IMR-90 (cell line): Measurements from ENCODE around the gene DDX20. TPM values are rescaled to one million over a fixed set of nuclear protein-coding genes. Genes with fewer than 3 reads are reported as not detected.
A peak's percentile ranks its signal among the peaks of the same experiment; 100 is the strongest.

ENCODE experiments used
- ATAC-seq: fragments of 200-7000 bp; cut with Tn5 transposase; 2 replicates; pipeline ENCODE4 v1.9.1; 2020; ENCODE audit warnings: low read depth, mild to moderate bottlenecking, moderate library complexity
- BruUV-seq: library from RNA; stranded (reverse); fragments of 400-500 nt; replicated peaks from 2 replicates; lab custom pipeline; 2021; lab: Mats Ljungman, UMichigan
- CTCF ChIA-PET: fragments of 300-600 bp; formaldehyde crosslinking; extraction: SDS; loops from one replicate; lab custom pipeline; 2021; ENCODE audit warnings: antibody characterized with exemption; lab: Yijun Ruan, JAX
- POLR2A ChIA-PET: fragments of 300-600 bp; sonication (Branson Sonifier 250); formaldehyde crosslinking; loops from one replicate; lab custom pipeline; 2022; ENCODE audit warnings: antibody characterized with exemption; ENCODE audit not compliant: unreplicated experiment; lab: Charles Lee
- DNase-seq: peaks from one replicate; pipeline ENCODE4 v3.0.0; 2013
- H2AFZ ChIP-seq: replicated peaks from 2 replicates; pipeline ENCODE3; 2013; ENCODE audit warnings: low read length, mild to moderate bottlenecking; ENCODE audit not compliant: poor library complexity
- H2AK5ac ChIP-seq: 2 replicates; pipeline ENCODE4 v1.6.1; 2013; ENCODE audit warnings: low read depth, low read length, inconsistent platforms
- H2AK9ac ChIP-seq: replicated peaks from 2 replicates; pipeline ENCODE3; 2013; ENCODE audit warnings: mild to moderate bottlenecking, low read depth, low read length, moderate library complexity; ENCODE audit not compliant: poor library complexity
- H2BK120ac ChIP-seq: 2 replicates; pipeline ENCODE4 v1.6.1; 2013; ENCODE audit warnings: low read depth, low read length, inconsistent platforms
- H2BK15ac ChIP-seq: 3 replicates; pipeline ENCODE4 v1.6.1; 2013; ENCODE audit warnings: low read depth, low read length, inconsistent platforms
- H2BK20ac ChIP-seq: 2 replicates; pipeline ENCODE4 v1.6.1; 2013; ENCODE audit warnings: low read depth, mild to moderate bottlenecking, inconsistent platforms, low read length, moderate library complexity
- H2BK5ac ChIP-seq: 2 replicates; pipeline ENCODE4 v1.6.1; 2013; ENCODE audit warnings: mild to moderate bottlenecking, low read depth, low read length, inconsistent platforms; ENCODE audit not compliant: poor library complexity, severe bottlenecking
- H3K14ac ChIP-seq: replicated peaks from 2 replicates; pipeline ENCODE4 v1.6.1; 2013; ENCODE audit warnings: low read depth, low read length, inconsistent platforms
- H3K18ac ChIP-seq: 2 replicates; pipeline ENCODE4 v1.6.1; 2013; ENCODE audit warnings: low read depth, low read length, control low read depth
- H3K23ac ChIP-seq: 2 replicates; pipeline ENCODE4 v1.6.1; 2013; ENCODE audit warnings: low read depth, low read length, inconsistent platforms
- H3K27ac ChIP-seq: 2 replicates; pipeline ENCODE4 v1.5.1; 2013; ENCODE audit warnings: mild to moderate bottlenecking, control low read depth, low read length; ENCODE audit not compliant: insufficient read depth
- H3K27me3 ChIP-seq: 2 replicates; pipeline ENCODE4 v1.6.1; 2013; ENCODE audit warnings: low read length; ENCODE audit not compliant: control insufficient read depth, insufficient read depth
- H3K36me3 ChIP-seq: 2 replicates; pipeline ENCODE4 v1.6.1; 2013; ENCODE audit warnings: low read length, mixed read lengths; ENCODE audit not compliant: control insufficient read depth, insufficient read depth
- H3K4ac ChIP-seq: 2 replicates; pipeline ENCODE4 v1.6.1; 2013; ENCODE audit warnings: low read depth, low read length, inconsistent platforms
- H3K4me1 ChIP-seq: 2 replicates; pipeline ENCODE4 v1.6.1; 2013; ENCODE audit warnings: low read length, mixed read lengths; ENCODE audit not compliant: control insufficient read depth, insufficient read depth
- H3K4me2 ChIP-seq: 2 replicates; pipeline ENCODE4 v1.6.1; 2013; ENCODE audit warnings: low read depth, mild to moderate bottlenecking, control low read depth, low read length, moderate library complexity
- H3K4me3 ChIP-seq: 2 replicates; pipeline ENCODE4 v1.5.1; 2013; ENCODE audit warnings: low read depth, mild to moderate bottlenecking, control low read depth, low read length, moderate library complexity; ENCODE audit not compliant: insufficient read depth
- H3K56ac ChIP-seq: 2 replicates; pipeline ENCODE4 v1.6.1; 2013; ENCODE audit warnings: low read length, inconsistent platforms; ENCODE audit not compliant: insufficient read depth; ENCODE audit errors: extremely low read depth
- H3K79me1 ChIP-seq, 2 experiments: 2 replicates each; pipeline ENCODE4 v1.6.1; 2013; ENCODE audit warnings: low read length in 2 of 2, inconsistent platforms in 1 of 2, low read depth in 1 of 2
- H3K9ac ChIP-seq: 2 replicates; pipeline ENCODE4 v1.6.1; 2013; ENCODE audit warnings: low read depth, low read length, control low read depth
- H3K9me1 ChIP-seq: 2 replicates; pipeline ENCODE4 v1.6.1; 2013; ENCODE audit warnings: low read length, inconsistent platforms; ENCODE audit not compliant: insufficient read depth
- H3K9me3 ChIP-seq: 2 replicates; pipeline ENCODE4 v1.6.1; 2013; ENCODE audit warnings: low read length; ENCODE audit not compliant: control insufficient read depth, insufficient read depth
- H4K20me1 ChIP-seq: 2 replicates; pipeline ENCODE4 v1.6.1; 2013; ENCODE audit warnings: low read length, inconsistent platforms; ENCODE audit not compliant: insufficient read depth
- H4K5ac ChIP-seq: 2 replicates; pipeline ENCODE4 v1.6.1; 2013; ENCODE audit warnings: mild to moderate bottlenecking, low read depth, low read length, control low read depth
- H4K8ac ChIP-seq, 2 experiments: 2 replicates each; pipeline ENCODE4 v1.6.1; 2013; ENCODE audit warnings: low read depth in 2 of 2, low read length in 2 of 2, control low read depth in 1 of 2, inconsistent platforms in 1 of 2
- H4K91ac ChIP-seq: 2 replicates; pipeline ENCODE4 v1.6.1; 2013; ENCODE audit warnings: low read depth, low read length, inconsistent platforms; ENCODE audit not compliant: insufficient read depth
- CEBPB ChIP-seq: IDR thresholded peaks from 2 replicates; pipeline ENCODE4 v1.6.1; 2012; ENCODE audit warnings: low read depth, low read length, improper control_type of control experiment
- RCOR1 ChIP-seq: IDR thresholded peaks from 2 replicates; pipeline ENCODE4 v1.6.1; 2012; ENCODE audit warnings: mild to moderate bottlenecking, low read length, improper control_type of control experiment; ENCODE audit not compliant: insufficient replicate concordance
- WGBS, 2 experiments: methylation state at CpG; one replicate each; pipeline versions ENCODE4 v1.1.5 to v1.1.7; 2013; ENCODE audit warnings: missing lambda C conversion rate in 2 of 2; ENCODE audit not compliant: insufficient read length in 1 of 2; ENCODE audit errors: extremely low coverage in 2 of 2; 5-methylcytosine and 5-hydroxymethylcytosine counted together
- dilution Hi-C: fragments of 300-500 bp; cut with HindIII; formaldehyde crosslinking; loops from one replicate; pipeline ENCODE4 v1.14.3; 2018; ENCODE audit warnings: low sequenced_read_pairs; ENCODE audit not compliant: unreplicated experiment
- in situ Hi-C: fragments of 300-500 bp; cut with MboI; formaldehyde crosslinking; loops from 3 replicates; pipeline ENCODE4 v1.14.3; 2019; ENCODE audit warnings: low sequenced_read_pairs, inconsistent platforms, mixed read lengths
- intact Hi-C: fragments of 100-400 bp; cut with micrococcal nuclease; formaldehyde crosslinking; loops from 2 replicates; pipeline ENCODE4 v1.10.0; 2022
- polyA plus RNA-seq, 3 experiments: library from polyadenylated mRNA; depleted of rRNA; stranded (reverse); fragments of >200 nt; gene quantifications; 2 replicates each; pipeline ENCODE4 v1.2.3, GENCODE V29; 2012; ENCODE audit warnings: low replicate concordance in 1 of 3
- total RNA-seq: library from RNA; depleted of rRNA; stranded (reverse); fragments of >200 nt; gene quantifications from 2 replicates; pipeline ENCODE4 v1.2.3, GENCODE V29; 2012

DDX20 gene
- total and polyA plus RNA-seq, 2 of the 4 experiments (the other 2 are of a cell fraction) = 5.7 to 10.9 TPM

DNA sequence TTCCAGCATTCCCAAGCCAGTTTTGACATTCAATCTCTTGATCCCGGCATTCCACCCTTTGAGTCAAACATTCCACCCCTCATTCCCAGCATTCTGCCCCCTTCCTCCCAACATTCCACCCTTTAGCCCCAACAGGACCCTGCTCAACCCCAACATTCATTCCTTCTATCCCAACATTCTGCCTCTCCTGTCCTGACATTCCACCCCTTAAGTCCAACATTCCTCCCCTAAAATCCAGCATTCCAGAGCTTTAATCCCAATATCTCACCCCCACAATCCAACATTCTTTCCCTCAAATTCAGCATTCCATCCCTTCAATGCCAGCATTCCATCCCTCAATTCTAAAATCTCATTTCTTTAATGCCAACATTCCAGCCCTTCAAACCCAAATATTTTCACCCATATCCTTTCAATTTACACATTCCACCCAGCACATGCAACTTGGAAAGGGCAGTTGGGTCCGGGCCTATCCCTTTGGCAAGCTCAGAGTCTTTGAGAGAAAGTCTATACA is 22.9 kb downstream of the DDX20 start (continued):
- no peak for TF ChIP-seq CEBPB

DNA sequence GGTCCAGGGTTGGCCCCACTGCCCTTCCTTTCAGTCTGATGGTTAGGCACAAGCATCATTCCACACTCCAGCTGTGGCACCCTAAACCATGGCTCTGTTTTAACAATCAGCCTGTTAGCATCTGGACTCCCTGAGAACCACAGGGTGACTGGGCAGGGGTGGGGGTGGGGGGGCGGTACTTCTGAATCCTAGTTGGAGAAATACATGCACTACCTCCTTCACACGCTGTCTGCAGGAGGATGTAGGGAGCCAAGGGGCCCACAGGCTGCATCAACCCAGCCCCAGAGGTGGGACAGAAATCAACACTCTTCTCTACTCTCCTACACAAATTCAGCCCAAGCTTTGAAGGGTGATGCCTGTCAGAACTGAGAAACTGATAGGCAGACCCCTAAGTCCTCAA is 23.8 kb downstream of the DDX20 start:
- no TSS peak for BruUV-seq
- Histone ChIP-seq H2BK20ac (peak overlapping the region; percentile 16), H3K14ac (no peak overlapping the region), H3K27ac (peak overlapping the region; percentile 17; the same call in 1 of the 2 replicates), H3K18ac (no peak overlapping the region; the same call in 1 of the 2 replicates), H3K4me2 (no peak overlapping the region), H3K4me3 (no peak overlapping the region), H3K9me1 (peaks cover 7% of the 10 kb centered on the region), H3K23ac (no peak overlapping the region), H2BK120ac (peak overlapping the region; percentile 86), H4K5ac (no peak overlapping the region; the same call in 1 of the 2 replicates), H2BK5ac (no peak overlapping the region), H3K9me3 (no peaks in the 10 kb centered on the region), H2BK15ac (no peak overlapping the region), H3K36me3 (no peaks in the 10 kb centered on the region), H3K56ac (no peak overlapping the region), H2AFZ (no peak overlapping the region), H4K8ac (peak overlapping the region in 1 of 2 experiments; percentile 19; a peak in 1 of 4 replicates), H3K27me3 (peaks cover 9% of the 10 kb centered on the region), H3K4ac (peak overlapping the region; percentile 22; the same call in 1 of the 2 replicates), H3K4me1 (peaks cover 23% of the 10 kb centered on the region), H4K91ac (peak overlapping the region; percentile 72), H3K9ac (no peak overlapping the region), H2AK5ac (0 out of 2 replicates have a peak overlapping the region, but pooled peaks have one; percentile 34), H3K79me1 (no peaks in the 10 kb centered on the region; a peak in 1 of 4 replicates), H4K20me1 (no peaks in the 10 kb centered on the region), H2AK9ac (no peak overlapping the region)
- DNase-seq = no peak
- intact Hi-C loops = loop anchor here (5.0 kb wide), 4 partner anchors 98 to 583 kb away; no protein-coding TSS in a partner anchor
- CTCF ChIA-PET = no interaction called here
- ATAC-seq = no peak
- WGBS, 2 experiments = no CpG with 5 or more reads among the region's 2 CpGs
- in situ Hi-C loops = no loop called here
- POLR2A ChIA-PET = no interaction called here
- TF ChIP-seq RCOR1 = no peak
- dilution Hi-C loops = no loop called here
